Heart left ventricle (tissue), 13 donors: ENCODE data around the gene TMTC3.
"Not testable (repeated sequence)": the region's sequence is repeated elsewhere in the genome, so short reads cannot be mapped to it uniquely, and the experiment has no call there.

Experiments
- POLR2A ChIP-seq, 2 donors: fragments of 450-650 bp; IDR thresholded peaks; one replicate each; pipeline ENCODE4 v1.6.1; 2017; ENCODE audit warnings: antibody characterized with exemption in 2 of 2, mild to moderate bottlenecking in 2 of 2, moderate library complexity in 2 of 2
- TF ChIP-seq, protein P1 (sequence below), 12 donors: fragments of 200-600 bp; sonication (generic) in 4 of 12; IDR thresholded peaks; one replicate each; pipeline versions ENCODE4 v1.5.0 to v1.8.0; 2018 to 2022; ENCODE audit warnings: antibody characterized with exemption in 12 of 12, mild to moderate bottlenecking in 5 of 12
- donor health status: ischemic (EF 13 %, LVEDD 7.1; RV severe dilation, severe dysfunction).
- donor health status: DM: no; HTN: yes; CAD: no.
- donor health status: DM: no; HTN: no; CAD: no.
- donor health status: ischemic (EF 25% LVEDD 6.9; RV normal size, moderate dysfunction).
- donor health status: ischemic (EF 25% LVEDD 5.7; RV mildly dilated, moderate dysfunction).
- donor health status: ischemic (EF 35%, LVEDD 5.7; RV mildly dilated, moderate dysfunction).
- donor health status: nonischemic (EF 11% LVEDD 7.7; RV severe dilation, severe dysfunction).
- donor health status: DM: yes; HTN: yes; CAD: no.
- donor health status: PGD.
- donor health status: ischemic (EF 29% LVEDD 5.4; RV normal size, mild dysfunction).
- donor health status: nonischemic (EF 23%, LVEDD 6.1; RV moderate dilation, normal function).

DNA sequence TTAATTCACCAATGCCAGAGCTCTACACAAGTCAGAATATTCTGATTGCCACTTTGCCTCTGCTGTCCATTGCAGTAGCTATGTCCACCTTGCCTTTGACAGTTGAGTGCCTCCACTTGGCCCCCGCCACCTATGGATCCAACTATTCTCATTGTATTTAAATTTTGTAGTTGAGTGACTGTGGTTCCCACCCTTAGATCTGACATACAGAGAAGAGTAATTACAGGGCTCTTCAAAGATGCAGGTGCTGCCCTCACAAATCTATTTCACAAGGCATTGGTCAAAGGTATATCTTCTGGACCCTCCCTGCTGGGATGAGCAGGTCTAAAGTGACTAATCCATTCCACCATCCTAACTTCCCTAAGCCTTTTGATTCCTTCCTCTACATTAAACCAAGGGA is 68.2 kb downstream of the TMTC3 start:
- TF ChIP-seq, protein P1, sequence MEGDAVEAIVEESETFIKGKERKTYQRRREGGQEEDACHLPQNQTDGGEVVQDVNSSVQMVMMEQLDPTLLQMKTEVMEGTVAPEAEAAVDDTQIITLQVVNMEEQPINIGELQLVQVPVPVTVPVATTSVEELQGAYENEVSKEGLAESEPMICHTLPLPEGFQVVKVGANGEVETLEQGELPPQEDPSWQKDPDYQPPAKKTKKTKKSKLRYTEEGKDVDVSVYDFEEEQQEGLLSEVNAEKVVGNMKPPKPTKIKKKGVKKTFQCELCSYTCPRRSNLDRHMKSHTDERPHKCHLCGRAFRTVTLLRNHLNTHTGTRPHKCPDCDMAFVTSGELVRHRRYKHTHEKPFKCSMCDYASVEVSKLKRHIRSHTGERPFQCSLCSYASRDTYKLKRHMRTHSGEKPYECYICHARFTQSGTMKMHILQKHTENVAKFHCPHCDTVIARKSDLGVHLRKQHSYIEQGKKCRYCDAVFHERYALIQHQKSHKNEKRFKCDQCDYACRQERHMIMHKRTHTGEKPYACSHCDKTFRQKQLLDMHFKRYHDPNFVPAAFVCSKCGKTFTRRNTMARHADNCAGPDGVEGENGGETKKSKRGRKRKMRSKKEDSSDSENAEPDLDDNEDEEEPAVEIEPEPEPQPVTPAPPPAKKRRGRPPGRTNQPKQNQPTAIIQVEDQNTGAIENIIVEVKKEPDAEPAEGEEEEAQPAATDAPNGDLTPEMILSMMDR (IDR thresholded peaks at IDR 0.05) = not testable (repeated sequence)
- not testable (repeated sequence) for TF ChIP-seq POLR2A (IDR thresholded peaks at IDR 0.05)
